H4 (cell line): ENCODE measurements around the gene TM4SF5. TPM values are rescaled to one million over a fixed set of nuclear protein-coding genes. Genes with fewer than 3 reads are reported as not detected.

ENCODE experiments used
- total RNA-seq: library from RNA; depleted of rRNA; stranded (reverse); fragments of >200 nt; shearing (Covaris generic); gene quantifications from 2 replicates; pipeline ENCODE4 v1.2.3, GENCODE V29; 2014; rRNA removed

Gene TM4SF5
- total RNA-seq, 1 experiment from 2014 or later, result not detected

Other genes starting within 250 kb of the TM4SF5 start
- gene MYBBP1A, start 216.5 kb upstream of the TM4SF5 start, total RNA-seq, result 15.0 and 16.4 TPM in 2 replicates
- not detected in 2 replicates for gene GGT6, start 211.3 kb upstream of the TM4SF5 start, total RNA-seq
- 0.08 TPM in 1 of 2 replicates, not detected in the other for gene SMTNL2, start 187.4 kb upstream of the TM4SF5 start, total RNA-seq
- gene ALOX15, start 130.2 kb upstream of the TM4SF5 start, total RNA-seq, result not detected in 2 replicates
- 4.1 and 4.4 TPM in 2 replicates for gene PELP1, start 67.7 kb upstream of the TM4SF5 start, total RNA-seq
- 2.4 and 4.1 TPM in 2 replicates for gene ARRB2, start 61.3 kb upstream of the TM4SF5 start, total RNA-seq
- 15.8 and 24.0 TPM in 2 replicates for gene MED11, start 40.5 kb upstream of the TM4SF5 start, total RNA-seq
- not detected in 2 replicates for gene ZMYND15, start 32.1 kb upstream of the TM4SF5 start, total RNA-seq
- gene CXCL16, start 32.0 kb upstream of the TM4SF5 start, total RNA-seq, result 1.5 and 7.3 TPM in 2 replicates
- gene VMO1, start 14.5 kb downstream of the TM4SF5 start, total RNA-seq, result not detected in 2 replicates
- gene GLTPD2, start 17.1 kb downstream of the TM4SF5 start, total RNA-seq, result not detected in 2 replicates
- 186 and 232 TPM in 2 replicates for gene PSMB6, start 24.3 kb downstream of the TM4SF5 start, total RNA-seq
- 5.0 and 11.7 TPM in 2 replicates for gene PLD2, start 35.3 kb downstream of the TM4SF5 start, total RNA-seq
- 7.4 and 8.4 TPM in 2 replicates for gene MINK1, start 61.5 kb downstream of the TM4SF5 start, total RNA-seq
- gene C17orf107, start 127.7 kb downstream of the TM4SF5 start, total RNA-seq, result 0.08 TPM in 1 of 2 replicates, not detected in the other
- 0.04 and 0.14 TPM in 2 replicates for gene CHRNE, start 131.2 kb downstream of the TM4SF5 start, total RNA-seq
- not detected in 2 replicates for gene GP1BA, start 160.4 kb downstream of the TM4SF5 start, total RNA-seq
- gene SLC25A11, start 168.2 kb downstream of the TM4SF5 start, total RNA-seq, result 64.1 and 70.8 TPM in 2 replicates
- 15.1 and 17.3 TPM in 2 replicates for gene RNF167, start 168.4 kb downstream of the TM4SF5 start, total RNA-seq
- 738 and 894 TPM in 2 replicates for gene PFN1, start 176.6 kb downstream of the TM4SF5 start, total RNA-seq
- 1.7 and 4.7 TPM in 2 replicates for gene ENO3, start 179.2 kb downstream of the TM4SF5 start, total RNA-seq
- gene SPAG7, start 195.9 kb downstream of the TM4SF5 start, total RNA-seq, result 24.0 and 32.2 TPM in 2 replicates
- gene CAMTA2, start 215.8 kb downstream of the TM4SF5 start, total RNA-seq, result 0.90 and 0.97 TPM in 2 replicates
- 0.23 and 0.39 TPM in 2 replicates for gene INCA1, start 225.6 kb downstream of the TM4SF5 start, total RNA-seq
- gene KIF1C, start 226.1 kb downstream of the TM4SF5 start, total RNA-seq, result 9.9 and 13.0 TPM in 2 replicates